ENCODE results near the gene DNASE1.
A peak's percentile ranks its signal among the peaks of the same experiment; 100 is the strongest.

The DNASE1 gene

DNA sequence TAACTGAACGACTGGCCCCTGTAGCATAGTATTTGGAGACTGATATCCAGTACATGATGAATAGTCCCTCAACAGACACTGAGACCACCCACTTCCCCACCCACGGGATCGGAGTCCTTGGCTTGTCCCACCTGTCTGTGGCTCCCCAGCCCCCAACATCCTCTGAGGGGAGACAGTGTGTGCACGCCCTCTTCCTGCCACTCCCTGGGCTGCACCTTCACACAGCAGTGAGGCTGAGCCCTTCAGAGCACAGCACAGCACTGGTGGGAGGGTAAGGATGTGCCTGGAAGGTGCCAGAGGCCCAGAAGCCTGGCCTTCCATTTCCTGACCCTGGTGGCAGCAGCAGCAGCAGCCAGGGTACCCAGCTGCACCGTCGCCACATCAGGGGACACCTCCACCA is 11.0 kb downstream of the DNASE1 start:
- DNase-seq = no peak

DNA sequence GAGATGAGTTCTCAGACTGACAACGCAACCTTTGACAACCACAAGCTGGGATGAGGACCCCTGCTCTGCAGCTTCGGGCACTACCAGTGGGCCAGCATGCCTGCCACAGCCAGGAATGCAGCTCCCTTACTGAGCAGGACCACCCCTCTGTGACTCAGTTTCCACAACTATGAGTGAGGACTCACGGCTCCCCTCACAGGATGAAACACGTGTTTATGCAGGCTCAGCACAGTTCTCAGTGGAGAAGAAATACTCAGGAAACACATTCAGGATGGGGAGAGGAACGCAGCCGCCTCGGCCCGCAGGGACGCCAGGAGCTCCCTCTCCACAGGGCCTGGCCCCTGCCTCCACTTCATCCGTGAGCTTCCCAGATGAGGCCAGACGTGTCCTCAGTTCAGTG is 14.1 kb downstream of the DNASE1 start:
- DNase-seq = no peak

DNA sequence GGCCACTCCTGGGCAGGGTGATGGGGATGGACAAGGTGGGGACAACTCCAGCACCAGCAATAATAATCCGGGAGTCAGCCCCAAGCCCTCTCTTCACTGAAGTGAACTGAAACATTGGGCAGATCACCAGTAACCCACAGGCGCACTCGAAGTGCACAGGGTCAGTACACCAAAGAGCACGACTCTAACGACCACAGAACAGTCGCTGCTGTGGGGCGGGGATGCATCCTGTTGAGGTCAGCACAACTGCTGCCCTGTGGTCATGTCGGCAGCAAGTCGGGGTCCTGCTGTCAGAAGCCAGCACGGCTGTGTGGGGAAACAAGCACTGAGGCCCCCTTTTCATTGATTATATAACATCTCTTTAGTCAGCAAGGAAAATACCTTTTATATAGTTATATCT is 14.6 kb downstream of the DNASE1 start:
- DNase-seq = no peak

DNA sequence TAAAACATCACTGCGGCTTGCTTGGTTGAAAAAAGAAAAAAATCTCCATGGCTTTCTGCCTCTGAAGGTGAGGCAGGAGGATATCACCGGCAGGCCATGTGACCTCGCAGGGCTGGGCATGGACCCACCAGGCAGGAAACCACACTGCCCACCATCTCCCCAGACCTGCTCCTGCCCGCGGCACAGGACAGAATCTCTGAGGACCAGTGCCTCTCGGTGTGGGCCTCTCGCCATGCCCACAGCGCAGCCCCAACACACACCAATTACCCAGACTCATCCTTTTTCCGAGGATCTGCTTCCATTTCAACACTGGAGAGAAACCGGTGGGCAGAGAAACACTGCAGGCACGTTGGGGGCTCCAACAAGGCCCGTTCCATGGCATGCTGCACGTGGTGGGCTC is 16.2 kb downstream of the DNASE1 start:
- DNase-seq = no peak

DNA sequence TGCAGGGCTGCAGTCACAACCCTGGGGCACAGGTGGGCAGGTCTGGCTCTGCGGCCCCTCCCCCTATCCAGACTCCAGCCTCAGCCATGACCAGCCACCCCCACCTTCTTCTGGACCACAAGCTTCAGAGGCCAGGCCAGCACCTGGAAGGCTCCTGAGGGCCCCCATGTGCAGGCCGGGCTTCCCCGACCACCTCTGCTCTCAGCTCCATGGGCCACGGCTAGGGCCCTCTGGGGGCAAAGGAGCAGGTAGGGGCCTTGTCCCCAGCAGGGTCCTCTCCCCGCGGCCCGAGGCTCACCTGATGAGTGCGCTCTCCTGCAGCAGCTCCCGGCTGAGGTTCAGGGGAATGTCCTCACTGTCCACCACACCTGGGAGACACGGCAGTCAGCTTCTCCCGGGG is 16.9 kb downstream of the DNASE1 start:
- DNase-seq = no peak

DNA sequence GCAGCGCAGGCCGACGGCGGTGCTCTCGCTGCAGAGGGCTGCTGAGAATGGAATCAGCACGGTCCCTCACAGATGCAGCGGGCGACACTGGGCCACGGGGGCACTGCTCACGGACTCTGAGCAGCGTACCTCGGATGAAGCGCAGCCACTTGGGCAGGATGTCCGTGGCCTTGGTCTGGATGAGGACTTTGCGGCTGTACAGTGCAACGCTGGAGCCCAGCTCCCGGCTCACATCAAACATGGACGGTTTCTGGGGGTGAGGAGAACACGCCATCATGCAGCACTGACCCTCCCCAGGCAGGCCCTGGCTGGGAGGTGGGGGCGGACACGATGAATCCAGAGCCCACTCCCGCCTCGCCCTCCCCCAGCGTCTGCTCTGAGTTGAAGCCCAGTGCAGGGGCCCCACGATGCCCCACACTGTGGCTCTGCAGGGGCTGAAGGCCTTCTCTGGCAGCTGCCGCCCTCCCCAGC is 18.1 kb downstream of the DNASE1 start:
- DNase-seq = no peak

DNA sequence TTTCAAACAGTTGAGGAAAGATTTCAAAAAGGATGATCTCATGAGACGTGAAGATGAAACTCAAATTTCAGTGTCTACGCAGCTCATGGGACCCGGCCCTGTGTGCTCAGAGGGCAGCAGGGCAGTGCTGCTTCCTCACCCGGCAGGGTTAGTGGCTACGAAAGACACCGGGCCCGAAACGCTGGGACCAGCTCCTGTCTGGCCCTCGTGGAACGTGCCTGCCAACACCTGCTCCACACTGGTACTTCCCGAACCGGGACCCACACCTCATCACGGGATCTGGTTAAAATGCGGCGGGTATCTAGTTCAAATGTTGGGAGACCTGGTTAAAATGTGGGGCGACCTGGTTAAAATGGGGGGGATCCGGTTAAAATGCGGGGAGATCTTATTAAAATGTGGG is 18.7 kb downstream of the DNASE1 start:
- no peak for DNase-seq

DNA sequence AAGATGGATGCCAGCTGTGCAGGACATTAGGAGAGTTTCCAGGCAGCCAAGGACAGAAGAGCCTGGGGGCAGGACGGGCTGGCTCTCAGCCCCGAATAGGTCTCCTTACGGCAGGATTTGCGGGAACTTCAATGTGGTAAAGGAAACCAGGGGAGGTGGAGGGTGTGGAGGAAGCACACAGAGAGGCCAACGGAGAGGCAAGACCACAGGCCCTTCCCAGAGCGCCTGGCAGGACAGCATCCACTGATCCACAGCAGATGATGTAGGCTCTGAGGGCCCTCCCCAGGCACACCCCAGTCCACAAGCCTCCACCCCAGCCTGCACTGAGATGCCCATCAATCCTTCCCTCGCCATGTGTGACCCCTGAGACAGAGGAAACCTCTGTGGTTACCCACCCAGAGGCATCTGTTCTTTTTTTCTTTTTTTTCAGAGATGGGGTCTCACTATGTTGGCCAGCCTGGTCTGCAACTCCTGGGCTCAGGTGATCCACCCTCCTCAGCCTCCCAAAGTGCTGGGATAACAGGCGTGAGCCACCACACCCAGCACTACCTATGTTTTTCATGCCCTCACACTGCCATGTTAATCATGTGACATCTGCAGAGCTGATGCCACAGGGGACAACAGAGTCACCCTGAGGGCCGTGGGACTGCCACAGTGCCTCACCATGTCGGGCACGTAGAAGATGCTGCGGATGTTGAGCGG is 19.3 kb downstream of the DNASE1 start:
- DNase-seq = no peak

DNA sequence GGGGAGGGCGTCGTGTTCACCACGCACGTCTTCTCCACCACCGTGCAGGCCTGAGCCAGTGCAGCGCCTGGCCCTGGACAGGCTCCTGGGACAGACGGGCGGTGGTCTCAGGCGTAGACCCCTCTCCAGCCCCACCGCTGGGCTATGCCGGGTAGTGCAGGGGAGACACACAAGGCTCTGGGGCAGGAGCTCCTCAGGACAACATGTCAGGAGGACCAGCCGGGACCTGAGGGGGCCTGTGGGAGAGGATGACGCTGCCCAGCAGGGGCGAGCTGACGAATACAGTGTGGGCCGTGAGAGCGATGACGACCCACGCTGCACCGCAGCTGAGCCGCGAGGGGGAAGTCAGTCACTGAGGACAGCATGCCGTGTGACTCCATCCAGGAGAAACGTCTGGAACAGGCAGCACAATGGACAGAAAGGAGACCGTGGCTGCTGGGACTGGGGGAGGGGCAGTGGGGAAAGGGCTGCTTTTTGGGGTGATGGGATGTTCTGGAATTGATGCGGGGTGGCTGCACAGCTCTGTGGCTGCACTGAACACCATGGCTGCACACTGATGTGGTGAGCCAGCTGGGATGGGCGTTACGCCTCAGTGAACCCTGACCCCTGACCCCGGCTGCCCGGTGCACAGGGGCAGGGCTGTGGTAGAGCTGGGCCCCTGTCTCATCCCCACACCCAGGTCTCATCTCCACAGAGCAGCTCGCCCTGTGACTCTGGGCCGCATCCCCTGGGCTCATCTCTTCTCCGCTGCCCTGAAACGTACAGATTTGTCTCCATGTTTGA is 20.2 kb downstream of the DNASE1 start:
- no peak for DNase-seq

DNA sequence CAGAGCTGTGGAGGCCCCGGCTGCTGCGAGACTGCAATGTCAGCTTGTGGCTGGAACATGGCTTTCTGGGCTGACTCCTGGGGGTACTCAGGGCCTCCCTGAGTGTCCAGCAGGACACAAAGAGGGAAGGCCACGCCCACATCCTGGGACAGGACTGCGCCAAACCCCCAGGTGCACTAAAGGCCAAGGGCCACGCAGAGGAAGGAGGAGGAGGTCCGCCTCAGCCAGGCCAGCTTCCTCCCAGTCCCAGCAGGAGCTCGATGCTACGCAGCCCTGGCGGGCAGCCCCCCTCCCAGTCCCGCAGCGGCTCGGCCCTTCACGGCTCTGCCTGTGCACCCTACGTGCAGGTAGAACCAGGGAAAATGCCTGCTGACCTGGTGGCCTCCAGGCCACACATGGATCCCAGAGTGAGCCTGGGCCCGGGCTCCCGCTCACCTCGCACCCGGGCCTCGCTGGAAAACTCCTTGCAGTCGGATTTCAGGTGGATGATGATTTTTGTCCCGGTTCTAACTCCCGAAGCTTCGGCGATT is 21.2 kb downstream of the DNASE1 start:
- no peak for DNase-seq

DNA sequence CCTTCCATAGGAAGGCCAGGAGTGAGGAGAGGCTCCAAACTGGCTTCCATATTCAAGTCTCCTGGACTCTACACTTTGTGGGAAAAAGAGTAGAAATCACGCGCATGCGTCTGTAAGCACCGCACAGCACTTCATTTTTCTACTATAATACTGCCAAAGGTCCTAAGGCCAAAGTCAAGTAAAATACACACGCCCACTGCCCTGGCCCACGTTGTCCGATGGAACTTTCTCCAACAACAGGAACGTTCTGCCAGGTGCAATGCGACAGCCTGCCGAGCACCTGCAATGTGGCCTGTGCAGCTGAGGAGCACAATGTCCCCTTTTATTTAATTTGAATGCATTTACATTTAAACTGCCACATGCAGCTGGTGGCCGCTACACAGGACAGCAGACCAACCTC is 23.5 kb downstream of the DNASE1 start:
- DNase-seq = no peak

DNA sequence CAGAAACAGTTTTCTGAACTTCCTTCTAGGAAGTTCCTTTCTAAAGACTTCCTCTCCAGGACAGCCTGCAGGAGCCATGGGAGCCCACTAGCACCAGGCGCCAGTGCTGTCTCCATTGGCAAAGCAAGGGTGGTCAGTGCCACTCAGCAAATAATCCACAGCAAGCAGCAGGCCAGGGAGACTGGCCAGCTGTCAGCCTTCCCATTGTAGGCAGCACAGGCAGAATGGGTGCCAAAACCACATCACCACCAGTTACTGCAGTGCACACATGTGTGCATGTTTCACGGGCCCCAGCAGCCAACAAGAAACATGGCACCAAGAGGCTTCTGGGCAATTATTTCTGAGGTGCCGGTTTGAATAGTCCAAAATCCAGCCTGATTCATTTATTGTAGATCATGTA is 26.7 kb downstream of the DNASE1 start:
- no peak for DNase-seq

DNA sequence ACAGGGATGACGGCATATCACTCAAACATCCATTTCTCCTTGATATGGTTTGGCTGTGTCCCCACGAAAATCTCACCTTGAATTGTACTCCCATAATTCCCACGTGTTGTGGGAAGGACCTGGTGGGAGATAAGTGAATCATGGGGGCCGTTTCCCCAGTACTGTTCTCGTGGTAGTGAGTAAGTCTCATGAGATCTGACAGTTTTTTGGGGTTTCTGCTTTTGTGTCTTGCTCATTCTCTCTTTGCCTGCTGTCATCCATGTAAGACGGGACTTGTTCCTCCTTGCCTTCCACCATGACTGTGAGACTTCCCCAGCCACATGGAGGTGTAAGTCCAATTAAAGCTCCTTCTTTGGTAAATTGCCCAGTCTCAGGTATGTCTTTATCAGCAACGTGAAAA is 32.5 kb downstream of the DNASE1 start:
- no peak for DNase-seq

DNA sequence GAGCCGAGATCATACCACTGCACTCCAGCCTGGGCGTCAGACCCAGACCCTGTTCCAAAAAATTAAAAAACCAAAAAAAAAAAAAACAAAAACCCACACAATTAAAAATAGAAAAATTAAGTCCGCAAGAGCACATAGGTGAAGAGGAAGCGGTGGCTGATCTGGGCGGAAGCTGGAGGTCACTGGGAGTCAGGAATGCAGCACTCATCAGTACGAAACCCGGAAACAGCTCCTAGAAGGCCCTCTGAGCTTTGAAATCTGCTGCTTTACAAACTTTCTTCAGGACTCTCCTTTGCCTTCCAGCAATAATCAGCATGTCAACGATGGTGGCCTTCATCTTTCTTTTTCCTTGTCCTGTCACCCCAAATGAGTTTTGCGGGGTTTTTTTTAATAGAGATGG is 33.3 kb downstream of the DNASE1 start:
- no peak for DNase-seq

DNA sequence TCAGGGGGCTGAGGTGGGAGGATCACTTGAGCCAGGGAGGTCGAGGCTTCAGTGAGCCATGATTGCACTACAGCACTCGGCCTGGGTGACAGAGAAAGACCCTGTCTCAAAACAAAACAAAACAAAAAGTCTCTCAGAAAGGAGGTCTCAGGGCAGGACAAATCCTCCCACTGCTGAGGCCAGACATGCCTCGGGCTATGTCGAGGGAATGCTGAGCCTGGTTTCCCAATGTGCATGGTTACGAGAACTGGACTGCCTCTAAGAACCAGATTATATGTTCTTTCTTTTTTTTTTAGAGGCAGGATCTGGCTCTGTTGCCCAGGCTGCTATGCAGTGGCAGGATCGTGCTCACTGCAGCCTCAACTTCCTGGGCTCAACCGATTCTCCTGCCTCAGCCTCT is 35.2 kb downstream of the DNASE1 start:
- DNase-seq = no peak

DNA sequence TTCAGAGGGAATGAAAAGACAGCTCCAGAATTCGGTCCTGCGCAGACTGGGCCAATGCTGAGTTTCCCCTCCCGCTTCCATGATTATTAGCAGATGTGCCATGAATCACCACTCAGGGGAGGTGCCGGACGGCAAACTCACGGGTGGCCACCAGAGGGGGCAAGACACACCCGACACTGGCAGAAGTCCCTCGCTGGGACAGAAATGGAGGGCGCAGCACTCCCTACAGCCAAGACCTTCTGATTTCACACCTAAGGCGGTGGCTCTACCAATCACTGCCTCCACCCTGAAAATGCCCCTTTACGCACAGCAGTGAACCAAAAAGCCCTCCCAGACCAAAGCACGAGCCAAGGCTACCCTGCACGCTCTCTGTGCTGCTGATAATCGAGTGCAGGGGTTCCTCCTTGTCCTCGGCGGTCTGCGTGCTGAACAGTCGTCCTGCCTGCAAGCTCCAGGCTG is 36.0 kb downstream of the DNASE1 start:
- peak; percentile 61 to 80 for DNase-seq

DNA sequence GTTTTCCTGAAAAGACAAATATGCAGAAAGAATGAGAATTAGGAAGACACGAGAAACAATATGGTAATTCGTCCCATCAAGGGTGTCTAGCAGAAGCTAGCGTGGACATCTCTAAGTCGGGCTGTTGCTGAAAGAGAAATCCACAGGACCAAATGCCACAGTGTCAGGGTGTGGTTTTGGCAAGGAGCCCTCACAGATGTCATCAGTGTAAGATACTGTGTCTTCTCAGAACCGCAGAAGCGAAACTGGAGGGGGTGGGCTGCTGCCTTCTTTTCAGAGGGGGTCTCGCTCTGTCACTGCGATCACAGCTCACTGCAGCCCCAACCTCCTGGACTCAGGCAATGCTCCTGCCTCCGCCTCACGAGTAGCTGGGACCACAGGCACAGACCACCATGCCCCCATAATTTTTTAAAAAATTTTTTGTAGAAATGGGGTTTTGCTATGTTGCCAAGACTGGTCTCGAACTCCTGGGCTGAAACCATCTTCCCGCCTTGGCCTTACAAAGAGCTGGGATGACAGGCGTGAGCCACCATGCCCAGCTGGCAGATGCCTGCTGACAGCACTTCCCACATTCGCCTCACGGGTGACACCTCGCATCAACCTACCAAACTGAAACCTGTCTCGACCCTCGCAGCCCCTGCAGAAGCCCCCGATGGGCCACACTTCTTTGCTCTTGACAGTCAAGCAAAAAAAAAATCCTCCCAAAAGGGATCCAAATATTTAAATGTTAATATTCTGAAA is 36.7 kb downstream of the DNASE1 start:
- no peak for DNase-seq

DNA sequence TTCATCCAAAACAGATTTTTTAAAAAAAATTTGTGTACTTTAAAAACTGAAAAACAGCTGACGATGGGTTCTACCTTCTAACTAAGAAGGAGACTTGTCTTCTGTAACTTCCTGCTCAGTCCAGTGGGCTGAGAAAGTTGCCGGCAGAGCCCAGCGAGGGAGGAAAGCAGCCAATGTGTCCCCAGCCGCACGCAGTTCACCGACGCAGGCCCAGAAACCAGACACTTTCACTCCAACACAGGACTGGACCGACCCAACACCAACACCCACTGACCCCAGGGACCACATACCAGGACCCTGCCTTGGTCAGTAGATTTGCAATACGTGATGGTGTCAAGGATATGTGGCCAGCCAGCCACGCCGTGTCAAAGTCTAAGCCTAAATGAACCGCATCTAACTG is 37.3 kb downstream of the DNASE1 start:
- no peak for DNase-seq

DNA sequence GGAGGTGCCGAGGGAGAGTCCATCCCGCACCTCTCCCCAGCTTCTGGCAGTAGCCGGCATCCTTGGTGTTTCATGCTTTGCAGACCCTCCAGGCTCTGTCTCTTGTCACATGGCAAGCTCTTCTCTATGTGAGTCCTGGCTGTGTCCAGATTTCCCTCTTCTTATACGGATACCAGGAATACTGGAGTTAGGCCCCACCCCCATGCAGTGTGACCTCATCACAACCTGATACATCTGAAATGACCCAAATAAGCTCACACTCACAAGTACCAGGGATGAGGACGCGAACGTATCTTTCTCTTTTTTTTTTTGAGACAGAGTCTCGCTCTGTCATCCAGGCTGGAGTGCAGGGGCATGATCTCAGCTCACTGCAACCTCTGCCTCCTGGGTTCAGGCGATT is 39.6 kb downstream of the DNASE1 start:
- DNase-seq = no peak

DNA sequence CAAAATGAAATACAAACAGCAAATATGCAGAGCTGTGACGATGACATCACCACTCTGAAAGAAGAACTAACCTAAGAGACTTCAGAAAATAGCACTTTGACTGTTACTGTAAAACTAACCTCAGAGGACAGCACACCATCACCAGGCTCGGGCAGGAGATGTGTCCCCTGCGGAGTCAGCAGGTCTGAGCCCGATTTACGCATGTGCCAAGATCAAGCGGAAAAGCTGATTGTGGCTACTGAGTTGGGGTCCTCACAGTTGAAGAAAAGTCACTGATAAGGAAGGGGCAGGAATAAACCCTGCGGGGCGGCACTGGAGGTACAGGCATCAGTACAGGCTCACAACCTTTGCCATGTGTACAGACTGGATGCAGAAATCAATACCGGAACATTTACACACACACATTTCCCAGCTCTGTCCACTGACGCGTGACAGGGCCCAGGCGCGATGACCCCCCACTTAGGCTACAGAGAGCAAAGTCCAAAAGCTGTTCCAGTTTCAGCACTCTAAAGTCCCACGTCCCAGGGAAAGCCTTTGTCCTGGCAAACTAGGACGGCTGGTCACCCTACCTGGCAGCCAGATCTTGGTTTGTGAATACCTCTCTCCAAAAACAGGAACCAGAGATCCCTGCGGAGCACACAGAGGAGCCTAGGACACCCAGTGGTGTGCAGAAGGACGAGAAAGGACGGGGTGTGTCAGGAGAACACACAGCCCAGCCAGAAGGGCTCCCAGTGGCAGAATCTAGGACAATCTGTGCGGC is 41.3 kb downstream of the DNASE1 start:
- no peak for DNase-seq

DNA sequence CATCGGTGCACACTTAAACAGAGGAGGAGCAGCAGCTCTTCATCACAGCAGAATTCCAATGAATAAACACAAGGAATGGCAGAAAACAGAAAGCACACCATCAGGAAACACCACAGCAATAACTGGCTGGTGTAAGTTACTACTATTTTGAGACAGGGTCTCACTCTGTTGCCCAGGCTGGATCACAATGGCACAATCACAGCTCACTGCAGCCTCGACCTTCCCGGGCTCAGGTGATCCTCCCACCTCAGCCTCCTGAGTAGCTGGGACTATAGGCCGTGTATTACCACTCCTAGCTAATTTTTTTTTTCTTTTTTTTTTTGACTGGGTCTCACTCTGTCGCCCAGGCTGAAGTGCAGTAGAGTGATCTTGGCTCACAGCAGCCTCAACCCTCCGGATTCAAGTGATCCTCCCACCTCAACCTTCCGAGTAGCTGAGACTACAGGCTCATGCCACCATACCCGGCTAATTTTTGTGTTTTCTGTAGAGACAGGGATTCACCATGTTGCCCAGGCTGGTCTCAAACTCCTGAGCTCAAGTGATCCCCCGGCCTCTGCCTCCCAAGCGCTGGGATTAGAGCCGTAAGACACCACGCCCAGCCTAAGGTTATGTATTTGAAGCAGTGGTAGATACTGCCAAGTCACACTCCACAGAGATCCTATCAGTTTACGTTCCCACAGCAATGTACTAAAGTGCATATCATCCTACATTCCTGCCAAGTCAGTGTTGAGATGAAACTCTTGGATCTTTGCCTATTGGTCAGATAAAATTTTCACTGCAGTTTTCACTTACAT is 42.1 kb downstream of the DNASE1 start:
- DNase-seq = no peak

DNA sequence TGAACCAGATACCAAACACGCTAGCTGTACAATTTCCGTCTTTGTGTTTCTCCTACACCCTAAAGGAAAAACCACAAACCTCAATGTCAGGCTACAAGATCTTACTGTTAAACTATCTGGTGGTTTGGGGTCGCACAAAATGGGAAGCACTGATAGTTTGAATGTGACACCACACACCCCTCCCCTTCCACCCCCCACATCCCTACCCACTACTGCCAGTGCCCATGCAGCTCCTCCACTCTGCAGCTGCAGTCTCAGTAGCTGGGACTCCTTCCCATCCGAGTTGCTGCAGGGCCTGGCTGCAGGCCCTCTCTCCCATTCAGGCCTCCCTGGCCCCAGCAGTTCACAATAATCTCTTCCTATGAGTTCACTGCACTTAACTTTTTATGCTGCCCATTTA is 44.5 kb downstream of the DNASE1 start:
- DNase-seq = no peak

All from NCI-H2081 (cell line).